DND-41 (cell line): Measurements from ENCODE around the gene ASIC3.

Experiments used
- EZH2 ChIP-seq: IDR thresholded peaks from 3 replicates; pipeline ENCODE4 v1.6.1; 2012; ENCODE audit warnings: borderline replicate concordance, low read depth, mild to moderate bottlenecking, moderate library complexity, low read length, inconsistent platforms; ENCODE audit not compliant: severe bottlenecking
- TF ChIP-seq, protein P1 (sequence below): IDR thresholded peaks from 2 replicates; pipeline ENCODE4 v1.5.1; 2012; ENCODE audit warnings: borderline replicate concordance, low read length, moderate library complexity, mild to moderate bottlenecking; ENCODE audit not compliant: poor library complexity, severe bottlenecking; ENCODE audit errors: extremely low read depth

DNA sequence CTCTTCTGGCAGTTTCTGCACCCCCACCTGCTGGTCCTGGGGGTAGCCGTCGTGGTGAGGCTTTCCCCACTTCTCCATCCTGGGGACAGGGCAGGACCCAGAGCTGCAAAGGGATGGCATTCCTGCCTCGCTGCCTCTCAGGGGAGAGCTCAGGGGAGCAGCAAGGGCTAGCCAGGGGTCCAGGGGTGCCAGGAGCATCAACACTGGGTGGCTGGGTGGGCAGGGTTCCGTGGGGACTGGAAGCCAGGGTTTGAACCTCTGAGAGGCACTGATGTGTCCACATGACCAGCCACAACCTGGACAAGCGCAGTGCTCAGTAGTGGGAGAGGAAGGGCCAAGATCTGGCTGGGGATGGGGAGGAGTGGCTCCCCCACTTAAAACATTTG lies 14.5 kb upstream of the ASIC3 start:
- TF ChIP-seq, protein P1, sequence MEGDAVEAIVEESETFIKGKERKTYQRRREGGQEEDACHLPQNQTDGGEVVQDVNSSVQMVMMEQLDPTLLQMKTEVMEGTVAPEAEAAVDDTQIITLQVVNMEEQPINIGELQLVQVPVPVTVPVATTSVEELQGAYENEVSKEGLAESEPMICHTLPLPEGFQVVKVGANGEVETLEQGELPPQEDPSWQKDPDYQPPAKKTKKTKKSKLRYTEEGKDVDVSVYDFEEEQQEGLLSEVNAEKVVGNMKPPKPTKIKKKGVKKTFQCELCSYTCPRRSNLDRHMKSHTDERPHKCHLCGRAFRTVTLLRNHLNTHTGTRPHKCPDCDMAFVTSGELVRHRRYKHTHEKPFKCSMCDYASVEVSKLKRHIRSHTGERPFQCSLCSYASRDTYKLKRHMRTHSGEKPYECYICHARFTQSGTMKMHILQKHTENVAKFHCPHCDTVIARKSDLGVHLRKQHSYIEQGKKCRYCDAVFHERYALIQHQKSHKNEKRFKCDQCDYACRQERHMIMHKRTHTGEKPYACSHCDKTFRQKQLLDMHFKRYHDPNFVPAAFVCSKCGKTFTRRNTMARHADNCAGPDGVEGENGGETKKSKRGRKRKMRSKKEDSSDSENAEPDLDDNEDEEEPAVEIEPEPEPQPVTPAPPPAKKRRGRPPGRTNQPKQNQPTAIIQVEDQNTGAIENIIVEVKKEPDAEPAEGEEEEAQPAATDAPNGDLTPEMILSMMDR, result no peak
- no peak for TF ChIP-seq EZH2
